ENCODE measurements around the gene FILIP1. TPM values are rescaled to one million over a fixed set of nuclear protein-coding genes. Genes with fewer than 3 reads are reported as not detected.

FILIP1 gene
- total and polyA plus RNA-seq, 12 donors: 16.8 to 269 (median 181) TPM

DNA sequence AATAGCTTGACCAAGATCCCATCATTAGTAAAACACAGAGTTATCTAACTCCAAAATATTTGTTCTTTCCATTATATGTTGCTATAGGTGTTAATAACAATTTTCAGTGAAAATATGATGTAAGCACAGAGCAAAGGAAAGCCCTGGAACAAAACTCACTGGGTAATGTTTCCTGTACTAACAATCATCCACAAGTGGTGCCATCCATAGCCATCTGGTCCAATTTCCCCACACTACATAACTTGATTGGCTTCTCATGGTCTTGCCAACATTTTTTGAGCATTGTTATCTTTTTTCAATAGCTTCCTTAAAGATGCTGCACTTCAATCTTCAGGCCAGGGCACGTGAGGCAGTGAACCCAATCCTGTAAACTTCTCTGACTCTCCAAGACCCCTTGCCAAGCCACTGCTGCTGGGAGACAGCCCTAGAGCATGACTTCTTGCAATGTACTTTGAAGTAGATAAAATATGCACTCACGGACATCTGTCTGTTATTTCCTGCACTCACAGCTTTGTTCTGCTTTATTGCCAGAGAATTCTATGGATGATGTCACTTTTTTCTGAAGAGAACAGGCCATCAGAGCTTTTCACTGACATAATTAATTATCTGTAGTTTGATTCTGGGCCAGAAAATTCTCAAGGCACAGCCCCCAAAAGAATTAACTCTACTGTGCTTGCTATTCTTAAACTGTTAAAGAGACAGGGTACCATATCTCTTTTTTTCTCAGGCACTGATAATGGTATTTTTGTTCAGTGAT is 111.5 kb downstream of the FILIP1 start:
- no peaks in the 10 kb centered on the region for H3K9me3 ChIP-seq
- no peak overlapping the region for H3K4me3 ChIP-seq
- H3K27ac ChIP-seq: peak overlapping the region in 5 of 10 donors; percentile 8 to 27 (median 19)
- 7 to 9% methylated on average over 2 of the region's 2 CpGs for whole genome bisulfite sequencing, 2 donors
- ATAC-seq (peak in 3 of 8 donors; percentile 41 to 46 (median 45)), DNase-seq (no peak)
- no peak for TF ChIP-seq CTCF (IDR thresholded peaks at IDR 0.05)
- intact Hi-C loops (cut with DNase I): no loop called here
- no peaks in the 10 kb centered on the region for H3K36me3 ChIP-seq
- H3K4me1 ChIP-seq: peaks cover 0 to 33% (median 18%) of the 10 kb centered on the region in 9 donors
- H3K27me3 ChIP-seq: no peaks in the 10 kb centered on the region

DNA sequence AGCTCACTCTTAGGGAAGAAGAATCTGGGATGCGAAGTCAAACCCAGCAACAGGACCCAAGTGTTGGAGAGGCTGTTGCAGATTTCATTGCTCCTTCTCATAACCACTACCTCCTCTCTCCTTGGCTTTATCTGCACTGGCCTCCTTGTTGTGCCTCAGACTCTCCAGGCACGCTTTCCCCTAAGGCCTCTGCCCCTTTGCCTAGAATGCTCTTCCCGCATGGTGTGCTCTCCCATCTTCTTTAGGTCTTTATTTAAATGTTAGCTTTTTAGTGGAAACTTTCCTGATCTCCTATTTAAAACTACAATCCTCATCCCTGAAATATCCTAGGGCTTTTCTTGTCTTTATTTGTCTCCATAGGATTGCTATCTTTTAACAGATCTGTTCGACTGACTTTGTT is 114.1 kb downstream of the FILIP1 start:
- Histone ChIP-seq H3K27me3 (no peaks in the 10 kb centered on the region), H3K9me3 (no peaks in the 10 kb centered on the region), H3K36me3 (no peaks in the 10 kb centered on the region), H3K27ac (no peak overlapping the region), H3K4me3 (no peak overlapping the region), H3K4me1 (peaks cover 0 to 55% (median 32%) of the 10 kb centered on the region in 9 donors)
- DNase-seq (no peak), ATAC-seq (no peak)
- 88 to 91% methylated on average over 4 of the region's 4 CpGs for WGBS, 2 donors
- TF ChIP-seq CTCF (IDR thresholded peaks at IDR 0.05): no peak
- intact Hi-C loops (cut with DNase I): loop anchor here in 1 of 10 donors (10.0 kb wide), 1 partner anchor 55 kb away; no protein-coding TSS in a partner anchor

GRCh38 chr6:75378101-75378500 is 115.5 kb downstream of the FILIP1 start:
- no peak for DNase-seq
- H3K4me1 ChIP-seq: peaks cover 0 to 53% (median 31%) of the 10 kb centered on the region in 9 donors
- 42 to 62% methylated on average over 2 of the region's 2 CpGs for WGBS, 2 donors
- intact Hi-C loops (cut with DNase I): loop anchor here in 1 of 10 donors (10.0 kb wide), 1 partner anchor 57 kb away; no protein-coding TSS in a partner anchor
- peaks cover 0 to 4% (median 0%) of the 10 kb centered on the region in 11 donors for H3K9me3 ChIP-seq
- H3K36me3 ChIP-seq: no peaks in the 10 kb centered on the region
- no peak overlapping the region for H3K27ac ChIP-seq
- no peak overlapping the region for H3K4me3 ChIP-seq
- ATAC-seq: no peak
- H3K27me3 ChIP-seq: no peaks in the 10 kb centered on the region
- TF ChIP-seq CTCF (IDR thresholded peaks at IDR 0.05): no peak

GRCh38 chr6:75377386-75377785 is 116.2 kb downstream of the FILIP1 start:
- no peak overlapping the region for H3K27ac ChIP-seq
- ATAC-seq: no peak
- H3K36me3 ChIP-seq: no peaks in the 10 kb centered on the region
- peaks cover 0 to 7% (median 0%) of the 10 kb centered on the region in 11 donors for H3K9me3 ChIP-seq
- WGBS, 2 donors: 89 to 93% methylated on average over 3 of the region's 3 CpGs
- intact Hi-C loops (cut with DNase I): loop anchor here in 1 of 10 donors (10.0 kb wide), 1 partner anchor 57 kb away; no protein-coding TSS in a partner anchor
- peaks cover 0 to 45% (median 24%) of the 10 kb centered on the region in 9 donors for H3K4me1 ChIP-seq
- TF ChIP-seq CTCF (IDR thresholded peaks at IDR 0.05): no peak
- no peaks in the 10 kb centered on the region for H3K27me3 ChIP-seq
- DNase-seq: no peak
- H3K4me3 ChIP-seq: no peak overlapping the region

All from heart right ventricle (tissue), 16 donors.